Keratinocyte (primary cell): ENCODE measurements around the gene HK1. TPM values are rescaled to one million over a fixed set of nuclear protein-coding genes. Genes with fewer than 3 reads are reported as not detected.

ENCODE experiments used
- DNase-seq: peaks from one replicate; pipeline ENCODE4 v3.0.0-alpha.2; 2011; ENCODE audit warnings: low read depth, missing footprints, low spot score
- FAIRE-seq: peaks from 2 replicates; lab custom pipeline; 2011; peaks lifted over from hg19 to GRCh38; lab: Jason Lieb, UNC
- H2AFZ ChIP-seq: 2 replicates; pipeline ENCODE4 v1.6.0; 2012; ENCODE audit warnings: low read length, control low read depth, inconsistent platforms; ENCODE audit not compliant: control insufficient read depth
- H3K27ac ChIP-seq: 2 replicates; pipeline ENCODE4 v1.5.1; 2011; ENCODE audit warnings: low read length; ENCODE audit not compliant: control insufficient read depth, insufficient read depth
- H3K27me3 ChIP-seq: 3 replicates; pipeline ENCODE4 v1.6.0; 2011; ENCODE audit warnings: low read length; ENCODE audit not compliant: control insufficient read depth, insufficient read depth; ENCODE audit errors: extremely low read depth
- H3K36me3 ChIP-seq, 2 experiments: 2 replicates in 1 of 2; 3 replicates in 1 of 2; pipeline ENCODE4 v1.5.1; 2011; ENCODE audit warnings: low read length in 2 of 2, mild to moderate bottlenecking in 1 of 2; ENCODE audit not compliant: control insufficient read depth in 2 of 2, insufficient read depth in 2 of 2; ENCODE audit errors: extremely low read depth in 1 of 2
- H3K4me1 ChIP-seq: 3 replicates; pipeline ENCODE4 v1.5.1; 2011; ENCODE audit warnings: low read length; ENCODE audit not compliant: control insufficient read depth, insufficient read depth; ENCODE audit errors: extremely low read depth
- H3K4me2 ChIP-seq: 3 replicates; pipeline ENCODE4 v1.6.0; 2011; ENCODE audit warnings: low read depth, low read length; ENCODE audit not compliant: control insufficient read depth, insufficient read depth; ENCODE audit errors: extremely low read depth
- H3K4me3 ChIP-seq, 3 experiments: fragments of 200-600 bp in 1 of 3; sonication (generic) in 1 of 3; 2 replicates in 2 of 3; 3 replicates in 1 of 3; pipeline ENCODE4 v1.5.1; 2011 to 2016; ENCODE audit warnings: low read length in 3 of 3, mild to moderate bottlenecking in 3 of 3, control low read depth in 2 of 3, inconsistent platforms in 1 of 3, low read depth in 1 of 3, mixed read lengths in 1 of 3, mixed run types in 1 of 3, moderate library complexity in 1 of 3; ENCODE audit not compliant: control insufficient read depth in 2 of 3, insufficient read depth in 2 of 3; ENCODE audit errors: extremely low read depth in 1 of 3
- H3K79me2 ChIP-seq: 2 replicates; pipeline ENCODE4 v1.6.0; 2012; ENCODE audit warnings: low read length; ENCODE audit not compliant: control insufficient read depth, insufficient read depth
- H3K9ac ChIP-seq: 3 replicates; pipeline ENCODE4 v1.6.0; 2011; ENCODE audit warnings: low read length; ENCODE audit not compliant: control insufficient read depth, insufficient read depth; ENCODE audit errors: extremely low read depth
- H3K9me1 ChIP-seq: 3 replicates; pipeline ENCODE4 v1.6.0; 2011; ENCODE audit warnings: low read length; ENCODE audit not compliant: control insufficient read depth, insufficient read depth; ENCODE audit errors: extremely low read depth
- H3K9me3 ChIP-seq: 2 replicates; pipeline ENCODE4 v1.5.1; 2012; ENCODE audit warnings: low read depth, low read length; ENCODE audit not compliant: control insufficient read depth
- H4K20me1 ChIP-seq: 3 replicates; pipeline ENCODE4 v1.6.0; 2011; ENCODE audit warnings: low read length; ENCODE audit not compliant: control insufficient read depth, insufficient read depth; ENCODE audit errors: extremely low read depth
- CTCF ChIP-seq, 3 experiments: IDR thresholded peaks in 1 of 3; conservative IDR thresholded peaks in 1 of 3; optimal IDR thresholded peaks in 1 of 3; 2 replicates in 2 of 3; 3 replicates in 1 of 3; pipeline versions ENCODE3 to v1.5.1; 2011; ENCODE audit warnings: low read length in 3 of 3, mild to moderate bottlenecking in 3 of 3, moderate library complexity in 2 of 3, control low read depth in 1 of 3, inconsistent platforms in 1 of 3; ENCODE audit not compliant: insufficient read depth in 2 of 3; ENCODE audit errors: extremely low read depth in 1 of 3
- EZH2 ChIP-seq: IDR thresholded peaks from one replicate; pipeline ENCODE4 v1.6.1; 2012; ENCODE audit warnings: inconsistent platforms, mild to moderate bottlenecking, low read length, moderate library complexity
- dilution Hi-C: fragments of 300-500 bp; cut with MboI; formaldehyde crosslinking; loops from one replicate; pipeline ENCODE4 v1.7.0; 2020; ENCODE audit warnings: low sequenced_read_pairs; ENCODE audit not compliant: extremely low pct_ligation_motif_present
- polyA plus RNA-seq, 5 experiments: library from polyadenylated mRNA; depleted of rRNA in 3 of 5; stranded (reverse) in 3 of 5; stranded (forward) in 1 of 5; unstranded in 1 of 5; fragments of >200 nt; gene quantifications; 1 replicate in 1 of 5; 2 replicates in 3 of 5; 3 replicates in 1 of 5; pipeline versions ENCODE4 v1.2.1 to v1.2.3, GENCODE V29; 2011 to 2012; ENCODE audit warnings: missing spikeins in 2 of 5, low read depth in 1 of 5, low replicate concordance in 1 of 5

Gene HK1
- polyA plus RNA-seq, 1 donor (not counting 4 experiments of a cell fraction or from before 2014, with no cell fraction given), result 106 TPM

- H3K9me3 ChIP-seq, result no peaks in the 10 kb centered on the region
- H2AFZ ChIP-seq, result no peak overlapping the region
- H3K27ac ChIP-seq, result no peak overlapping the region
- H3K79me2 ChIP-seq, result no peaks in the 10 kb centered on the region
- FAIRE-seq (no peak), DNase-seq (no peak)
- no peaks in the 10 kb centered on the region for H3K9me1 ChIP-seq
- no peaks in the 10 kb centered on the region for H3K36me3 ChIP-seq
- dilution Hi-C loops, result no loop called here
- no peaks in the 10 kb centered on the region for H3K4me1 ChIP-seq
- no peak overlapping the region for H3K4me2 ChIP-seq
- H3K4me3 ChIP-seq, result no peak overlapping the region
- TF ChIP-seq CTCF (optimal IDR thresholded peaks at IDR 0.05 in 1 of 3, IDR thresholded peaks at IDR 0.05 in 1 of 3, conservative IDR thresholded peaks at IDR 0.05 in 1 of 3; ENCODE audit: extremely low read depth in 1 of 3, insufficient read depth in 2 of 3, low read length in 3 of 3) (no peak), EZH2 (no peak)
- no peak overlapping the region for H3K9ac ChIP-seq
- no peaks in the 10 kb centered on the region for H4K20me1 ChIP-seq
- no peaks in the 10 kb centered on the region for H3K27me3 ChIP-seq
Observed at GRCh38 chr10:69269761-69270160, 8.5 kb upstream of the HK1 start.

- H3K4me3 ChIP-seq, result no peak overlapping the region
- TF ChIP-seq EZH2, result no peak
- TF ChIP-seq CTCF (optimal IDR thresholded peaks at IDR 0.05 in 1 of 3, IDR thresholded peaks at IDR 0.05 in 1 of 3, conservative IDR thresholded peaks at IDR 0.05 in 1 of 3; ENCODE audit: extremely low read depth in 1 of 3, insufficient read depth in 2 of 3, low read length in 3 of 3), result no peak
- H3K36me3 ChIP-seq, result no peaks in the 10 kb centered on the region
- no peak overlapping the region for H2AFZ ChIP-seq
- dilution Hi-C loops, result no loop called here
- no peaks in the 10 kb centered on the region for H4K20me1 ChIP-seq
- no peaks in the 10 kb centered on the region for H3K79me2 ChIP-seq
- H3K9me1 ChIP-seq, result no peaks in the 10 kb centered on the region
- no peak overlapping the region for H3K9ac ChIP-seq
- H3K27ac ChIP-seq, result no peak overlapping the region
- H3K4me2 ChIP-seq, result no peak overlapping the region
- no peaks in the 10 kb centered on the region for H3K27me3 ChIP-seq
- H3K9me3 ChIP-seq, result no peaks in the 10 kb centered on the region
- FAIRE-seq, result no peak
- DNase-seq, result no peak
- H3K4me1 ChIP-seq, result no peaks in the 10 kb centered on the region
Observed at GRCh38 chr10:69270990-69271389, 7.3 kb upstream of the HK1 start.
